Liver (tissue), 9 donors: ENCODE results near the gene PON3. TPM values are rescaled to one million over a fixed set of nuclear protein-coding genes. Genes with fewer than 3 reads are reported as not detected.

Source experiments
- DNase-seq: peaks from one replicate; pipeline ENCODE4 v3.0.0-alpha.2; 2017; ENCODE audit warnings: low spot score
- H3K27ac ChIP-seq, 2 donors: one replicate each; pipeline ENCODE4 v1.7.0; 2013; ENCODE audit warnings: inconsistent platforms in 2 of 2, low read length in 2 of 2, control low read depth in 1 of 2, low read depth in 1 of 2, mild to moderate bottlenecking in 1 of 2
- H3K27me3 ChIP-seq, 4 donors: one replicate each; pipeline versions ENCODE4 v1.6.1 to v1.7.0; 2013; ENCODE audit warnings: low read length in 3 of 4, inconsistent platforms in 1 of 4, mild to moderate bottlenecking in 1 of 4, moderate library complexity in 1 of 4; ENCODE audit not compliant: control insufficient read depth in 4 of 4, insufficient read depth in 4 of 4
- H3K36me3 ChIP-seq, 4 donors: one replicate each; pipeline versions ENCODE4 v1.6.1 to v1.7.0; 2013; ENCODE audit warnings: low read length in 3 of 4, mild to moderate bottlenecking in 3 of 4, low read depth in 1 of 4, moderate library complexity in 1 of 4; ENCODE audit not compliant: control insufficient read depth in 4 of 4, insufficient read depth in 3 of 4
- H3K4me1 ChIP-seq, 4 donors: one replicate each; pipeline versions ENCODE4 v1.6.1 to v1.7.0; 2013; ENCODE audit warnings: low read length in 3 of 4, mild to moderate bottlenecking in 3 of 4, moderate library complexity in 1 of 4; ENCODE audit not compliant: control insufficient read depth in 4 of 4, insufficient read depth in 4 of 4
- H3K4me3 ChIP-seq, 3 donors: one replicate each; pipeline versions ENCODE4 v1.6.1 to v1.7.0; 2013; ENCODE audit warnings: low read length in 3 of 3, control low read depth in 1 of 3, low read depth in 1 of 3, mild to moderate bottlenecking in 1 of 3
- H3K9ac ChIP-seq, 2 donors: one replicate each; pipeline ENCODE4 v1.7.0; 2013; ENCODE audit warnings: low read length in 2 of 2, mild to moderate bottlenecking in 2 of 2, moderate library complexity in 2 of 2, control low read depth in 1 of 2, low read depth in 1 of 2
- H3K9me3 ChIP-seq, 4 donors: one replicate each; pipeline versions ENCODE4 v1.6.1 to v1.7.0; 2013; ENCODE audit warnings: low read length in 3 of 4; ENCODE audit not compliant: control insufficient read depth in 4 of 4
- ATF3 ChIP-seq: IDR thresholded peaks from 2 replicates; pipeline ENCODE4 v1.6.1; 2016; ENCODE audit warnings: antibody characterized with exemption
- CTCF ChIP-seq: fragments of 150-350 bp; IDR thresholded peaks from 2 replicates; pipeline ENCODE4 v1.5.1; 2017; ENCODE audit warnings: improper control_type of control experiment, low read depth, low read length; ENCODE audit not compliant: missing input control
- EGR1 ChIP-seq, 2 donors: IDR thresholded peaks; 2 replicates each; pipeline ENCODE4 v1.6.1; 2016 to 2018; ENCODE audit warnings: antibody characterized with exemption in 2 of 2, low read depth in 2 of 2
- FOXA1 ChIP-seq: IDR thresholded peaks from 2 replicates; pipeline ENCODE4 v1.6.1; 2016; ENCODE audit warnings: antibody characterized with exemption
- FOXA2 ChIP-seq: IDR thresholded peaks from 2 replicates; pipeline ENCODE4 v1.6.1; 2016; ENCODE audit warnings: antibody characterized with exemption
- GABPA ChIP-seq, 2 donors: IDR thresholded peaks in 1 of 2; conservative IDR thresholded peaks in 1 of 2; 2 replicates each; pipeline ENCODE4 v1.6.1; 2016; ENCODE audit warnings: antibody characterized with exemption in 2 of 2, mild to moderate bottlenecking in 1 of 2, moderate library complexity in 1 of 2
- HNF4A ChIP-seq, 2 donors: conservative IDR thresholded peaks; 2 replicates each; pipeline ENCODE4 v1.6.1; 2016; ENCODE audit warnings: antibody characterized with exemption in 2 of 2, mild to moderate bottlenecking in 2 of 2
- HNF4G ChIP-seq: IDR thresholded peaks from 2 replicates; pipeline ENCODE4 v1.6.1; 2016; ENCODE audit warnings: antibody characterized with exemption
- JUND ChIP-seq, 2 donors: IDR thresholded peaks; 2 replicates each; pipeline ENCODE4 v1.6.1; 2016; ENCODE audit warnings: antibody characterized with exemption in 2 of 2
- MAX ChIP-seq: IDR thresholded peaks from 2 replicates; pipeline ENCODE4 v1.6.1; 2016; ENCODE audit warnings: antibody characterized with exemption
- NR2F2 ChIP-seq: IDR thresholded peaks from 2 replicates; pipeline ENCODE4 v1.6.1; 2016; ENCODE audit warnings: antibody characterized with exemption
- RAD21 ChIP-seq, 2 donors: IDR thresholded peaks; 2 replicates each; pipeline ENCODE4 v1.6.1; 2016; ENCODE audit warnings: antibody characterized with exemption in 2 of 2, mild to moderate bottlenecking in 2 of 2
- RXRA ChIP-seq, 2 donors: IDR thresholded peaks; 2 replicates each; pipeline ENCODE4 v1.6.1; 2017 to 2018; ENCODE audit warnings: antibody characterized with exemption in 2 of 2, mild to moderate bottlenecking in 1 of 2
- SP1 ChIP-seq: IDR thresholded peaks from 2 replicates; pipeline ENCODE4 v1.6.1; 2018; ENCODE audit warnings: antibody characterized with exemption, mild to moderate bottlenecking
- TAF1 ChIP-seq: conservative IDR thresholded peaks from 2 replicates; pipeline ENCODE4 v1.6.1; 2016; ENCODE audit warnings: antibody characterized with exemption, mild to moderate bottlenecking
- YY1 ChIP-seq: IDR thresholded peaks from 2 replicates; pipeline ENCODE4 v1.6.1; 2016; ENCODE audit warnings: antibody characterized with exemption, mild to moderate bottlenecking
- ZBTB33 ChIP-seq: IDR thresholded peaks from 2 replicates; pipeline ENCODE4 v1.6.1; 2016; ENCODE audit warnings: antibody characterized with exemption
- WGBS: extraction: QIAGEN DNeasy Blood & Tissue Kit; methylation state at CpG from one replicate; pipeline ENCODE4 v1.1.7; 2013; 5-methylcytosine and 5-hydroxymethylcytosine counted together
- polyA plus RNA-seq, 2 donors: library from polyadenylated mRNA; stranded (reverse) in 1 of 2; unstranded in 1 of 2; fragments of 200-250 nt in 1 of 2; fragments of >200 nt in 1 of 2; fragmentation: Nextera tagmentation in 1 of 2; extraction: Ambion mirVana in 1 of 2; gene quantifications; one replicate each; pipeline versions ENCODE4 v1.2.1 to v1.2.3, GENCODE V29; 2013 to 2015
- total RNA-seq, 2 donors: library from RNA; depleted of rRNA; stranded (reverse); fragments of >200 nt; gene quantifications; one replicate each; pipeline ENCODE4 v1.2.3, GENCODE V29; 2014
- donor health status: healthy.
- donor health status: healthy.
- donor health status: healthy.
- donor health status: healthy.
- donor health status: healthy.

The PON3 gene
- total and polyA plus RNA-seq, 4 donors, result 60.0 to 476 (median 247) TPM

- TF ChIP-seq TAF1, result no peak
- no peak for TF ChIP-seq ZBTB33
Observed at GRCh38 chr7:95427914-95428516, 31.8 kb upstream of the PON3 start (continued).

- no peaks in the 10 kb centered on the region for H3K36me3 ChIP-seq
- DNase-seq, result no peak
- H3K9ac ChIP-seq, result no peak overlapping the region
- no peak overlapping the region for H3K4me3 ChIP-seq
- H3K9me3 ChIP-seq, result no peaks in the 10 kb centered on the region
- peaks cover 6 to 27% (median 15%) of the 10 kb centered on the region in 4 donors for H3K4me1 ChIP-seq
- TF ChIP-seq GABPA (IDR thresholded peaks at IDR 0.05 in 1 of 2, conservative IDR thresholded peaks at IDR 0.05 in 1 of 2) (no peak), CTCF (no peak), NR2F2 (no peak), SP1 (no peak), YY1 (no peak), FOXA2 (no peak), TAF1 (no peak), HNF4G (no peak), FOXA1 (no peak)
- WGBS, result 85% methylated on average over 7 of the region's 7 CpGs
- no peak overlapping the region for H3K27ac ChIP-seq
- no peaks in the 10 kb centered on the region for H3K27me3 ChIP-seq
Observed at GRCh38 chr7:95427166-95427565, 31.0 kb upstream of the PON3 start.

- WGBS, result 94% methylated on average over 2 of the region's 2 CpGs
- Histone ChIP-seq H3K9me3 (no peaks in the 10 kb centered on the region), H3K27me3 (no peaks in the 10 kb centered on the region), H3K4me1 (peaks cover 9 to 30% (median 22%) of the 10 kb centered on the region in 4 donors), H3K27ac (no peak overlapping the region), H3K4me3 (no peak overlapping the region), H3K36me3 (no peaks in the 10 kb centered on the region), H3K9ac (no peak overlapping the region)
- TF ChIP-seq MAX (no peak), ZBTB33 (no peak), HNF4A (conservative IDR thresholded peaks at IDR 0.05) (no peak), FOXA2 (no peak), NR2F2 (no peak), RAD21 (IDR thresholded peaks at IDR 0.05) (no peak), SP1 (no peak), TAF1 (no peak), GABPA (IDR thresholded peaks at IDR 0.05 in 1 of 2, conservative IDR thresholded peaks at IDR 0.05 in 1 of 2) (no peak), JUND (IDR thresholded peaks at IDR 0.05) (no peak), ATF3 (no peak), YY1 (no peak), EGR1 (IDR thresholded peaks at IDR 0.05; ENCODE audit: low read depth in 2 of 2) (no peak), FOXA1 (no peak), HNF4G (no peak), RXRA (IDR thresholded peaks at IDR 0.05) (no peak)
- DNase-seq, result no peak
Observed at GRCh38 chr7:95425694-95426093, 29.5 kb upstream of the PON3 start.
